Transverse colon (tissue), 4 donors: Measurements from ENCODE around the gene RAB36. TPM values are rescaled to one million over a fixed set of nuclear protein-coding genes. Genes with fewer than 3 reads are reported as not detected.

ENCODE experiments used
- DNase-seq: peaks from one replicate; pipeline ENCODE4 v3.0.0-alpha.2; 2019
- H3K27ac ChIP-seq, 4 donors: fragments of 200-600 bp; sonication (generic); 2 replicates each; pipeline ENCODE4 v1.5.1; 2016 to 2018; ENCODE audit warnings: inconsistent platforms in 4 of 4
- H3K27me3 ChIP-seq: fragments of 200-600 bp; sonication (generic); 2 replicates; pipeline ENCODE4 v1.5.1; 2017; ENCODE audit warnings: inconsistent platforms
- H3K36me3 ChIP-seq, 4 donors: fragments of 200-600 bp; sonication (generic); 2 replicates each; pipeline ENCODE4 v1.5.1; 2017 to 2019; ENCODE audit warnings: inconsistent platforms in 4 of 4
- H3K4me1 ChIP-seq, 4 donors: fragments of 200-600 bp; sonication (generic); 2 replicates each; pipeline ENCODE4 v1.5.1; 2017 to 2020; ENCODE audit warnings: inconsistent platforms in 4 of 4
- H3K4me3 ChIP-seq, 4 donors: fragments of 200-600 bp; sonication (generic); 1 replicate in 1 of 4; 2 replicates in 3 of 4; pipeline versions ENCODE4 v1.5.1 to v1.6.1; 2017 to 2019; ENCODE audit warnings: inconsistent platforms in 4 of 4
- H3K9me3 ChIP-seq, 2 donors: fragments of 200-600 bp; sonication (generic); 2 replicates each; pipeline ENCODE4 v1.5.1; 2017 to 2019; ENCODE audit warnings: inconsistent platforms in 2 of 2
- CTCF ChIP-seq, 5 experiments: fragments of 200-600 bp in 3 of 5; fragments of 450-650 bp in 2 of 5; sonication (generic) in 3 of 5; IDR thresholded peaks; 1 replicate in 2 of 5; 2 replicates in 3 of 5; pipeline ENCODE4 v1.5.1; 2016 to 2017; ENCODE audit warnings: antibody characterized with exemption in 5 of 5, inconsistent platforms in 3 of 5, mild to moderate bottlenecking in 2 of 5, moderate library complexity in 1 of 5
- EP300 ChIP-seq: sonication (generic); formaldehyde crosslinking; IDR thresholded peaks from one replicate; pipeline ENCODE4 v1.6.1; 2017; ENCODE audit warnings: antibody characterized with exemption, low read depth
- POLR2A ChIP-seq: fragments of 450-650 bp; IDR thresholded peaks from one replicate; pipeline ENCODE4 v1.6.1; 2016; ENCODE audit warnings: antibody characterized with exemption, mild to moderate bottlenecking, moderate library complexity
- POLR2AphosphoS5 ChIP-seq, 3 donors: sonication (generic); formaldehyde crosslinking; IDR thresholded peaks; one replicate each; pipeline ENCODE4 v1.6.1; 2016; ENCODE audit warnings: antibody characterized with exemption in 3 of 3
- WGBS, 2 donors: methylation state at CpG; one replicate each; pipeline ENCODE4 v1.1.5; 2018; ENCODE audit warnings: low coverage in 1 of 2; 5-methylcytosine and 5-hydroxymethylcytosine counted together
- in situ Hi-C, 4 donors: fragments of 200-750 bp; cut with MboI; loops; one replicate each; pipeline versions ENCODE4 v1.15.0 to v1.15.1; 2017; ENCODE audit warnings: low sequenced_read_pairs in 3 of 4, low pct_ligation_motif_present in 1 of 4, low pct_unique_long_range_greater_than_20kb in 1 of 4
- intact Hi-C: fragments of 100-400 bp; cut with DNase I; formaldehyde crosslinking; loops from one replicate; pipeline ENCODE4 v1.15.1; 2023; ENCODE audit warnings: low total_unique reads
- total RNA-seq, 4 donors: library from RNA; depleted of rRNA; stranded (reverse); fragments of >200 nt; gene quantifications; one replicate each; pipeline ENCODE4 v1.1.0, GENCODE V29; 2016

Gene RAB36
- total RNA-seq, 4 donors from 2014 or later, result 0.37 to 1.1 (median 0.82) TPM; not detected in 1

GRCh38 chr22:23163665-23164064 is 18.4 kb downstream of the RAB36 start:
- TF ChIP-seq EP300, result no peak
- TF ChIP-seq CTCF (IDR thresholded peaks at IDR 0.05), result no peak
- no peak for TF ChIP-seq POLR2A
- no peak for TF ChIP-seq POLR2AphosphoS5 (IDR thresholded peaks at IDR 0.05)
- peak overlapping the region in 3 of 4 donors; percentile 10 to 43 (median 11) for H3K27ac ChIP-seq
- in situ Hi-C loops (loop anchor here in 1 of 4 donors (25.0 kb wide), 1 partner anchor 224 kb away; no protein-coding TSS in a partner anchor), intact Hi-C loops (no loop called here)
- no peaks in the 10 kb centered on the region for H3K27me3 ChIP-seq
- H3K9me3 ChIP-seq, result no peaks in the 10 kb centered on the region
- H3K4me1 ChIP-seq, result peaks cover 3 to 16% (median 6%) of the 10 kb centered on the region in 4 donors
- H3K36me3 ChIP-seq, result no peaks in the 10 kb centered on the region
- peak; percentile 64 for DNase-seq
- H3K4me3 ChIP-seq, result no peak overlapping the region
- WGBS, 2 donors, result 57% methylated on average over 8 of the region's 8 CpGs; no CpG with 5 or more reads in 1 of the 2 donors

DNA sequence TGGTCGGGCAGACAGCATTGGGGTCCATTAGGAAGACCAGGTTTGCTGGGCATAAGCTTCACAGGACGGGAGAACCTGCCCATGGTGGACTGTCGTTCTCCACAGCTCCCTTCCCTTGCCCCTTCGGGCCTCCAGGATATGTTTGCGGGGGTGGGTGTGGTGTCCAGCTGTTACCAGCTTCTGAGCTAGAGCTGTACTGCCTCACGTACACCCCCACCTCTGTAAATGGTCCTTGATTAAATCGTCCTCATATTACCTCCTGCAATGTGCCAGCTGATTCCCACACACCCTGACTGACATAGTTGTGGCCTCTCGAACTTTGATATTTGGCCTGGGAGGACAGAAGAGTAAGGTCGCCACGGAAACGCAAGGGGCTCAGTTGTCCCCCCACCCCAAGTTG is 18.8 kb downstream of the RAB36 start:
- intact Hi-C loops (no loop called here), in situ Hi-C loops (loop anchor here in 1 of 4 donors (25.0 kb wide), 1 partner anchor 223 kb away; no protein-coding TSS in a partner anchor)
- H3K9me3 ChIP-seq, result no peaks in the 10 kb centered on the region
- H3K4me1 ChIP-seq, result peaks cover 3 to 16% (median 6%) of the 10 kb centered on the region in 4 donors
- no peaks in the 10 kb centered on the region for H3K36me3 ChIP-seq
- WGBS, 2 donors, result 50% methylated on average over 11 of the region's 11 CpGs; no CpG with 5 or more reads in 1 of the 2 donors
- H3K27me3 ChIP-seq, result no peaks in the 10 kb centered on the region
- H3K27ac ChIP-seq, result peak overlapping the region in 2 of 4 donors; percentile 11 to 43
- no peak for TF ChIP-seq EP300
- DNase-seq, result no peak
- H3K4me3 ChIP-seq, result no peak overlapping the region

GRCh38 chr22:23166042-23166831 is 21.0 kb downstream of the RAB36 start:
- no peaks in the 10 kb centered on the region for H3K36me3 ChIP-seq
- H3K27me3 ChIP-seq, result no peaks in the 10 kb centered on the region
- no peak for TF ChIP-seq POLR2AphosphoS5 (IDR thresholded peaks at IDR 0.05)
- TF ChIP-seq EP300, result no peak
- no peak for TF ChIP-seq CTCF (IDR thresholded peaks at IDR 0.05)
- no peak for TF ChIP-seq POLR2A
- no peak for DNase-seq
- peaks cover 3 to 16% (median 6%) of the 10 kb centered on the region in 4 donors for H3K4me1 ChIP-seq
- H3K4me3 ChIP-seq, result no peak overlapping the region
- H3K27ac ChIP-seq, result no peak overlapping the region
- WGBS, 2 donors, result 88% methylated on average over 6 of the region's 6 CpGs; no CpG with 5 or more reads in 1 of the 2 donors
- in situ Hi-C loops (loop anchor here in 1 of 4 donors (25.0 kb wide), 1 partner anchor 221 kb away; no protein-coding TSS in a partner anchor), intact Hi-C loops (no loop called here)
- no peaks in the 10 kb centered on the region for H3K9me3 ChIP-seq

GRCh38 chr22:23166841-23167616 is 21.8 kb downstream of the RAB36 start:
- 81 to 90% methylated on average over 2 to 7 of the region's 10 CpGs for WGBS, 2 donors
- in situ Hi-C loops, result loop anchor here in 1 of 4 donors (25.0 kb wide), 1 partner anchor 220 kb away; no protein-coding TSS in a partner anchor

More at GRCh38 chr22:23166841-23167616, 21.8 kb downstream of the RAB36 start:
- no peak for DNase-seq
- Histone ChIP-seq H3K27me3 (no peaks in the 10 kb centered on the region), H3K4me1 (peaks cover 3 to 16% (median 6%) of the 10 kb centered on the region in 4 donors), H3K27ac (no peak overlapping the region), H3K4me3 (no peak overlapping the region), H3K36me3 (no peaks in the 10 kb centered on the region), H3K9me3 (no peaks in the 10 kb centered on the region)
- no peak for TF ChIP-seq CTCF (IDR thresholded peaks at IDR 0.05)
- no peak for TF ChIP-seq EP300
- TF ChIP-seq POLR2AphosphoS5 (IDR thresholded peaks at IDR 0.05), result no peak
- TF ChIP-seq POLR2A, result no peak
- intact Hi-C loops, result no loop called here
